UCSD-AML1 (cell line): ENCODE results near the gene CD19.
A peak's percentile ranks its signal among the peaks of the same experiment; 100 is the strongest.
"Not testable (repeated sequence)": the region's sequence is repeated elsewhere in the genome, so short reads cannot be mapped to it uniquely, and the experiment has no call there.

Experiments
- DNase-seq: peaks from one replicate; lab custom pipeline; 2025; ENCODE audit not compliant: unreplicated experiment; lab: John Stamatoyannopoulos, UW

CD19 gene

GRCh38 chr16:28905800-28906372 is 25.9 kb upstream of the CD19 start:
- no peak for DNase-seq

DNA sequence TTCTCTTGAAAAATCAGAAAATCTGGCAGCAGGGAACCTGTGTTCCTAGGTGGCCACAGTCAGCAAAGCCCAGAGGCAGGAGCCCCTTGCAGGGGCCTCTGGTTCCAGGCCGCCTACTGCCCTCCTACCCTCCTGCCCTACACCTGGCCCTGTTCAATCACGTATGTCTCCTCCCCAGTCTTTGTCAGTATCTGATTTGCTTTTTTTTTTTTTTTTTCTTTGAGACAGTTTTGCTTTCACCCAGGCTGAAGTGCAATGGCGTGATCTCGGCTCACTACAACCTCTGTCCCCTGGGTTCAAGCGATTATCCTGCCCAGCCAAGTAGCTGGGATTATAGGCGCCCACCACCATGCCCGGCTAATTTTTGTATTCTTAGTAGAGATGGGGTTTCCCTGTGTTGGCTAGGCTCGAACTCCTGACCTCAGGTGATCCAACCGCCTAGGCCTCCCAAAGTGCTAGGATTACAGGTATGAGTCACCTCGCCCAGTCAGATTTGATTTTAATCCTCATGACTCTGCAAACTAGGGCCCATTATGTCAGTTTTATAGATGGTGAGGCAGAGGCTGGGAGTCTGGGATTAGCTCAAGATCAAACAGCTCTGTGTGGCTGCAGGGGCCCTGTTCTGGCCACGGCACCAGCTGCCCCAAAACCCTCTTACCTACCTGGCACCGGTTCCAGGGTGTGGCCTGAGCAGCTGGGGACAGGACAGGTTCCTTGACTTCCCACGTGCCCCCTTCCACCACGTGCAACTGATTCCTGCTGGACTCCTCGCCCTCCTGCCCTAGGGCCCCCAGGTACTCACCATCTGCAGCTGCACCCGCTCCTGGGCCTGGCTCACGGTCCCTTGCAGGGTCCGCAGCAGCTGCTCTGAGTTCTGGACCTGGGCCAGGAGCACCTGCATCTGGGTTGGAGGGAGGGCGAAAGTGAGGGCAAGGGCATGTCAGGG is 21.4 kb upstream of the CD19 start:
- no peak for DNase-seq

- DNase-seq = no peak
Measured at GRCh38 chr16:28912558-28912957, 19.2 kb upstream of the CD19 start.

- DNase-seq = no peak
Measured at GRCh38 chr16:28913946-28914724, 17.6 kb upstream of the CD19 start.

- DNase-seq = no peak
Measured at GRCh38 chr16:28915181-28915580, 16.6 kb upstream of the CD19 start.

- peak; percentile 22 for DNase-seq
Measured at GRCh38 chr16:28917095-28917494, 14.7 kb upstream of the CD19 start.

DNA sequence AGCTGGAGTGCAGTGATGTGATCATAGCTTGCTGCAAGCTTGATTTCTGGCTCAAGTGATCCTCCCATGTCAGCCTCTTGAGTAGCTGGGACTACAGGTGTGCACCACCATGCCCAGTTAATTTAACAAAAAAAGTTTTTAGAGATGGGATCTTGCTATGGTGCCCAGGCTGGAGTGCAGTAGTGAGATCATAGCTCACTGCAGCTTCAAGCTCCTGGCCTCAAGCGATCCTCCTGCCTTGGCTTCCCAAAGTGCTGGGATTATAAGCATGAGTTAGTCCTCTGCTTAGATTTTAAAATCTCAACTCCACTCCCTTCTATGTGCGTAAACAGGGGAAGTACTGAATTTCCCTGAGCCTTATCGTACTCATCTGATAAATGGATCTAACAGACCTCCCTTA is 13.1 kb upstream of the CD19 start:
- DNase-seq = no peak

DNA sequence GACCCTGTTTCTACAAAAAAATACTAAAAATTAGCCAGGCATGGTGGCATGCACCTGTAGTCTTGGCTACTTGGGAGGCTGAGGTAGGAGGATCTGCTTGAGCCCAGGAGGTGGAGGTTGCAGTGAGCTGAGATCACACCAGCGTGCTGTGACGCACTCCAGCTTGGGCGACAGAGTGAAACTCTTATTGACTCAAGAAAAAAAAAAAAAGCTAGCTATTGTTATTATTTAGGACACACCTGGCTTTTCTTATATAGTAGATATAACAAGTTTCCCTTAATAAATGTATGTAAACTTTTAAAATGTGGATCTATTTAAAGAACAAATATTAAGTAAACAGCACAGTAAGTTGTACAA is 8.6 kb upstream of the CD19 start:
- DNase-seq = no peak

DNA sequence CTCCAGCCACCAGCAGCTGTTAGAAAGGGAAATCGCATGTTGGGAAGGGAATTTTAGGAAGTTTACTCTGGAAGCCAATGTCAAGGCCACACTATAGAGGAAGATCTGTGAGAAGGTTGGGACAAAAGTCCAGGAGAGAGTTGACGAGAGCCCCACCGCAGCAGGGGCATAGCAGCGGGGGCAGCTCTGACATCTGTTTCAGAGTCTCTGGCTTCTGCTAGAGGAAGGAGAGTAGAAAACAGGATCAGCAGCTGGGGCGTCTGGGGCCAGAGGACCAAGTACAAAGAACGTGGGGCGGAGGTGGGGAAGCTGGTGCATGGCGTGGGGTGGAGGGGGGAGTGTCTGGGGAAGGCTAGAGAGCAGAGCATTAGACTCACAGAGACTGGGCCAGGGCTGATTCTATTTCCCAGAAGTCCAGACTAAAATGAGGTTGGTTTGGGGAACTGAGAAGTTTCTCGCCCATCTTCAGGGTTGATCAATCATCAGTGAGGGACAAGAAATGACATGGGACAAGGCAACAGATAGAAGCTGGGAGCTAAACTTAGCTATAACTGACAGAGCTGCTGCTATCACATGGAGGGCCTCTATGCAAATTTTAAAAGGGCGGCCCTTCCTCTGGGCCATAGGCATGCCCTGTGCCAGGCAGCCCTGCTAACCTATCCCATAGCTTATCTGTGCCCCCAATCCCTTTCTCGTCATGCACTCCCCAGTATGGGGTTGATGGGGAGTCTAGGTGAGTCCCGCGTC is 7.9 kb upstream of the CD19 start:
- no peak for DNase-seq

DNA sequence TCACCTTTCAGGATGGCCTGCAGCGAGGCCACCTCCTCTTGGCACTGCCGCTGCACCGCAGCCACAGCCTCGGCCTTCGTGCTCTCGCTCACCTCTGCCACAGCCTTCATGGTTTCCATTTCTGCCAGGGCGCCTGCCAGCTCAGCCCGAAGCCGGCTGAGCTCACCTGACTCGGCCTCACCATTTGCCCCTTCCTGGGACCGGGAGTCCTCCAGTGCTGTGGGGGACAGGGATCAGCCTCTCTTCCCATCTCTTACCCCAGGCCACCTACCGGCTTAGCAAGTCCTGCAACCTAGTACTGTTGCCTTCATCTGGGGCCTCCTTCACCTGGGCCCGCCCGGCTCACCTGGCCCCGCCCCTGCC is 7.4 kb upstream of the CD19 start:
- DNase-seq = no peak

DNA sequence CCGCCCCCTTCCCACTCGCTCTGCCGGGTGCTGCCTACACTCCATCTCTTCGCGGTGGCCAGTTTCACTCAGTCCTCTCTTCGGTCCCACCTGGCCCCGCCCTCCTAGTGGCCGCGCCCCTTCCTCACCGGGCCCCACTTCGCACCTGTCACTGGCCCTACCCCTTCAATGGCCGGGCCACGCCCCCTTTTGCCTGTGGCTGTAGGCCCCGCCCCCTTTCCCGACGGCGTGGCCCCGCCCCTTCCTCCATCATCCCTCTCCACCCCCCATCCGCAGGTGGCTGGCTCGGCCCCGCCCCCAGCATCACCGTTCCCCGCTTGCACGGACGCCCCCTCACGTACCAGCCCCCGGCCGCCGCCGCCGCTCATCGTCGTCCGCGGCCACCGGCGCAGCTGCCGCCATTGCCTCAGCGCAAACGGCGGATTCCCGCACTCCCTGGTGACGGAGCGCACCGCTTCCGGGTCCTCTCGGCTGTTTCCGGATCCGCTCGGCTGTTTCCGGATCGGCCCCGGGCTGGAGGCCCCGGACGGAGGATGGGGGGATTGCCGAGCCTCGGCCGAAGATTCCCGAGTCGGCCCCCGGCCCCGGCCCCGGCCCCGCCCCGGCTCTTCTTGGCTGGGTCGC is 6.9 kb upstream of the CD19 start, which contains the start of gene RABEP2:
RABEP2 (minus strand) TSS at position 477 of the 624 bp plus-strand sequence; CDS start at position 402, 75 bp downstream.
- DNase-seq = peak; percentile 95

GRCh38 chr16:28925386-28926228 is 6.2 kb upstream of the CD19 start:
- peak; percentile 87 for DNase-seq

DNA sequence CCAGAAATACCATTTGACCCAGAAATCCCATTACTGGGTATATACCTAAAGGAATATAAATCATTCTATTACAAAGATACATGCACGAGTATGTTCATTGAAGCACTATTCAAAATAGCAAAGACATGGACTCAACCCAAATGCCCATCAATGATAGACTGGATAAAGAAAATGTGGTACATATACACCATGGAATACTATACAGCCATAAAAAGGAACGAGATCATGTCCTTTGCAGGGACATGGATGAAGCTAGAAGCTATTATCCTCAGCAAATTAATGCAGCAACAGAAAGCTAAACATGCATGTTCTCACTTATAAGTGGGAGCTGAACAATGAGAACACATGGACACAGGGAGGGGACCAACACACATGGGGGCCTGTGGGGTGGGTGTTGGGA is 5.5 kb upstream of the CD19 start:
- DNase-seq = not testable (repeated sequence)

DNA sequence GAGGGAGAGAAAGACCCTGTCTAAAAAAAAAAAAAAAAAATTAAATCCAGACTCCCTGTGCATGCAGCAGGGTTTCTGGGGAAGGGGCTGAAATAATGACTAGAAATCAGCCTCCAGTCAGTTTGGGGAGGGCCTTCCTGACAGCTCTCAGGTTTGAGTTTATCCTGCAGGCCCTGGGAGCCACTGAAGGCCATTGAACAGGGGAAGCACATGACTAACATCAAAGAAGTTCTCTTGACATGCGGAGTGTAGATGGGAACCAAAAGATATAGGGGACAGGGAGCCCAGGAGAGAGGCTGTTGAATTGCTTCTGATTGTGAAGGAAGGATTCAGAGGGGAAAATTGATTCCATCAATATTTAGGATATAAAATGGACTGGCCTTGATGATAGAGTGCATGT is 4.0 kb upstream of the CD19 start:
- no peak for DNase-seq

DNA sequence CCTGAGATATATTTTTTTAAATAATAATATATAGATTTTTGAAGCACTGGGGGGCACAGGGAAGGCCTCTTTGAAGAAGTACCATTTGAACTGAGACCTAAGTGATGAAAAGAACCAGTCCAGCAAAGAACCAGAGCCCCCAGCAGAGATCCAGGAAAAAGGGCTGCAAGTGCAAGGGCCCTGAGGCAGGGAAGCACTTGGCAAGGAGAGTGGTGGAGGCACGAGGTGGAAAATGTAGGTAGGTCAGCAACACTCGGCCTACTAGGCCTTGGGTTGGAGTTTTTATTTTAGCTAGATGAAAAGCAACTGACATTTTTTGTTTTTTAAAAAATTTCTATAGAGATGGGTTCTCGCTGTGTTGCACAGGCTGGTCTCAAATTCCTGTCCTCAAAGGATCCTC is 1.6 kb upstream of the CD19 start:
- no peak for DNase-seq

DNA sequence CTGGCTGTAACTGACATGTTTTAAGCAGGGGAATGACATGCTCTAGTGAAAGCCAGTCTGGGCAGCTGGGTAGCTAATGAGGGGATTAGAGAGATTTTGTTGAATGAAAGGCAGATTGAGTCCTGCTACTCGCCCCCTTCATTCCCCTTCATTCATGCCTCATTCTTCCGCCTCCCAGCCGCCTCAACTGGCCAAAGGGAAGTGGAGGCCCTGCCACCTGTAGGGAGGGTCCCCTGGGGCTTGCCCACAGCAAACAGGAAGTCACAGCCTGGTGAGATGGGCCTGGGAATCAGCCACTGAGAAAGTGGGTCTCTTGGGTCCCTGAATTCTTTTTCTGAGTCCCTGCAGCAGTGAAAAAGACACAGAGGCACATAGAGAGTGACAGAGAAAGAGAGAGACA is 1.1 kb upstream of the CD19 start:
- DNase-seq = peak; percentile 58

GRCh38 chr16:28932339-28933141 is 769 bp downstream of the CD19 start:
- no peak for DNase-seq

GRCh38 chr16:28933171-28933570 is 1.4 kb downstream of the CD19 start:
- no peak for DNase-seq

- no peak for DNase-seq
Measured at GRCh38 chr16:28935346-28935745, 3.6 kb downstream of the CD19 start.
